Amniotic epithelial cell (primary cell): Measurements from ENCODE around the gene ZFAND2A.
"Not testable (repeated sequence)": the region's sequence is repeated elsewhere in the genome, so short reads cannot be mapped to it uniquely, and the experiment has no call there.

Source experiments
- DNase-seq: peaks from one replicate; pipeline ENCODE4 v3.0.0-alpha.2; 2010; ENCODE audit warnings: low read depth

The ZFAND2A gene

GRCh38 chr7:1159891-1160669 lies at the start of gene ZFAND2A:
TSS of gene ZFAND2A (minus strand) at chr7:1160196. CDS start at chr7:1158212, 1,984 bp downstream.
- DNase-seq: peak; percentile 95

GRCh38 chr7:1209097-1209496 lies 49.1 kb upstream of the ZFAND2A start:
- no peak for DNase-seq

GRCh38 chr7:1205742-1206141 lies 45.7 kb upstream of the ZFAND2A start:
- not testable (repeated sequence) for DNase-seq

- no peak for DNase-seq
Observed at GRCh38 chr7:1204460-1205140, 44.6 kb upstream of the ZFAND2A start.

GRCh38 chr7:1202914-1203313 lies 42.9 kb upstream of the ZFAND2A start:
- not testable (repeated sequence) for DNase-seq

GRCh38 chr7:1201916-1202315 lies 41.9 kb upstream of the ZFAND2A start:
- DNase-seq: no peak

- DNase-seq: no peak
Observed at GRCh38 chr7:1200045-1200444, 40.0 kb upstream of the ZFAND2A start.

- peak; percentile 79 for DNase-seq
Observed at GRCh38 chr7:1197997-1198625, 38.1 kb upstream of the ZFAND2A start.

- DNase-seq: no peak
Observed at GRCh38 chr7:1196950-1197349, 37.0 kb upstream of the ZFAND2A start.

- not testable (repeated sequence) for DNase-seq
Observed at GRCh38 chr7:1196441-1196840, 36.4 kb upstream of the ZFAND2A start.

- DNase-seq: peak; percentile 19
Observed at GRCh38 chr7:1193593-1194424, 33.8 kb upstream of the ZFAND2A start.

- peak; percentile 81 for DNase-seq
Observed at GRCh38 chr7:1192171-1192676, 32.2 kb upstream of the ZFAND2A start.

GRCh38 chr7:1189986-1190772 lies 30.2 kb upstream of the ZFAND2A start:
- DNase-seq: no peak

GRCh38 chr7:1188720-1189294 lies 28.8 kb upstream of the ZFAND2A start:
- DNase-seq: no peak

- no peak for DNase-seq
Observed at GRCh38 chr7:1187127-1187526, 27.1 kb upstream of the ZFAND2A start.

- DNase-seq: no peak
Observed at GRCh38 chr7:1181640-1182039, 21.6 kb upstream of the ZFAND2A start.

- no peak for DNase-seq
Observed at GRCh38 chr7:1181031-1181430, 21.0 kb upstream of the ZFAND2A start.

- peak; percentile 47 for DNase-seq
Observed at GRCh38 chr7:1176891-1177373, 16.9 kb upstream of the ZFAND2A start.

- DNase-seq: peak; percentile 57
Observed at GRCh38 chr7:1175967-1176851, 16.2 kb upstream of the ZFAND2A start.

GRCh38 chr7:1175597-1175966 lies 15.6 kb upstream of the ZFAND2A start:
- no peak for DNase-seq
